ENCODE data around the gene HEY2.

HEY2 gene

GRCh38 chr6:125742464-125743120, 6.8 kb upstream of the HEY2 start:
- CTCF ChIA-PET, result interaction anchor here (1.1 to 1.3 kb wide), 3 partner anchors 8 to 16 kb away, joined by 3 to 4 read pairs (median 3); no protein-coding TSS in a partner anchor
- peaks cover 5% of the 10 kb centered on the region; the same call in 1 of the 2 replicates for H3K4me1 ChIP-seq (ENCODE audit: control insufficient read depth, insufficient read depth, low read length)
- POLR2A ChIA-PET, result no interaction called here
- TF ChIP-seq ZNF211 (tag by site-specific recombination; IDR thresholded peaks at IDR 0.05; ENCODE audit: low read depth) (no peak), PBX3 (CRISPR knock-in tag; IDR thresholded peaks at IDR 0.05) (no peak), PRDM6 (tag by site-specific recombination; IDR thresholded peaks at IDR 0.05) (no peak; the same call in 1 of the 2 replicates), GLIS1 (tag by site-specific recombination; IDR thresholded peaks at IDR 0.05) (peak; percentile 80), SETDB1 (IDR thresholded peaks at IDR 0.05; ENCODE audit: insufficient read length, low read length) (no peak), IKZF3 (tag by site-specific recombination; IDR thresholded peaks at IDR 0.05) (peak; percentile 49; the same call in 1 of the 2 replicates), ZNF366 (tag by site-specific recombination; conservative IDR thresholded peaks at IDR 0.05) (no peak), ZNF19 (tag by site-specific recombination; IDR thresholded peaks at IDR 0.05; ENCODE audit: low read depth) (no peak), SCRT2 (tag by site-specific recombination; IDR thresholded peaks at IDR 0.05) (no peak), KLF17 (tag by site-specific recombination; IDR thresholded peaks at IDR 0.05) (no peak), BCL11A (tag by site-specific recombination; IDR thresholded peaks at IDR 0.05; ENCODE audit: low read depth) (no peak), OSR2 (tag by site-specific recombination; IDR thresholded peaks at IDR 0.05) (peak; percentile 73; the same call in 1 of the 2 replicates), ZSCAN23 (tag by site-specific recombination; IDR thresholded peaks at IDR 0.05) (no peak), ZNF677 (tag by site-specific recombination; IDR thresholded peaks at IDR 0.05) (no peak), BCL6B (tag by site-specific recombination; IDR thresholded peaks at IDR 0.05) (no peak), ZNF16 (tag by site-specific recombination; IDR thresholded peaks at IDR 0.05; ENCODE audit: low read depth) (no peak), KLF8 (tag by site-specific recombination; IDR thresholded peaks at IDR 0.05) (no peak), ZNF549 (tag by site-specific recombination; IDR thresholded peaks at IDR 0.05) (no peak), ZBTB20 (tag by site-specific recombination; IDR thresholded peaks at IDR 0.05) (no peak), ZNF624 (tag by site-specific recombination; IDR thresholded peaks at IDR 0.05) (no peak), ZNF623 (tag by site-specific recombination; IDR thresholded peaks at IDR 0.05) (no peak), ZNF426 (tag by site-specific recombination; IDR thresholded peaks at IDR 0.05) (no peak), ZNF777 (tag by site-specific recombination; IDR thresholded peaks at IDR 0.05; ENCODE audit: borderline replicate concordance) (no peak), SALL2 (tag by site-specific recombination; IDR thresholded peaks at IDR 0.05; ENCODE audit: borderline replicate concordance) (no peak), ZNF26 (tag by site-specific recombination; IDR thresholded peaks at IDR 0.05) (no peak), ZNF580 (tag by site-specific recombination; IDR thresholded peaks at IDR 0.05) (0 out of 2 replicates have a peak, but pooled peaks have one; percentile 34), ZBTB17 (tag by site-specific recombination; IDR thresholded peaks at IDR 0.05) (peak; percentile 32; the same call in 1 of the 2 replicates), ZNF488 (tag by site-specific recombination; IDR thresholded peaks at IDR 0.05) (no peak), GLIS2 (tag by site-specific recombination; IDR thresholded peaks at IDR 0.05) (no peak), ZNF600 (tag by site-specific recombination; IDR thresholded peaks at IDR 0.05) (no peak), BCL11B (tag by site-specific recombination; IDR thresholded peaks at IDR 0.05; ENCODE audit: low read depth) (no peak)

More at GRCh38 chr6:125742464-125743120, 6.8 kb upstream of the HEY2 start:
- H3K9me3 ChIP-seq (ENCODE audit: control insufficient read depth, insufficient read depth, low read depth, low read length), result no peaks in the 10 kb centered on the region
- H3K4me3 ChIP-seq (ENCODE audit: low read depth, low read length), result no peak overlapping the region
- no peak overlapping the region for H3K27ac ChIP-seq (ENCODE audit: extremely low read depth, low read depth, low read length)
- H3K36me3 ChIP-seq (ENCODE audit: control insufficient read depth in 2 of 2, insufficient read depth in 1 of 2, low read length in 2 of 2), result no peaks in the 10 kb centered on the region

Measured in HEK293 (cell line).